ENCODE results near the gene XIAP. TPM values are rescaled to one million over a fixed set of nuclear protein-coding genes. Genes with fewer than 3 reads are reported as not detected.
"Not testable (repeated sequence)": the region's sequence is repeated elsewhere in the genome, so short reads cannot be mapped to it uniquely, and the experiment has no call there.

The XIAP gene
- total RNA-seq, 1 donor from 2014 or later = 28.9 TPM

DNA sequence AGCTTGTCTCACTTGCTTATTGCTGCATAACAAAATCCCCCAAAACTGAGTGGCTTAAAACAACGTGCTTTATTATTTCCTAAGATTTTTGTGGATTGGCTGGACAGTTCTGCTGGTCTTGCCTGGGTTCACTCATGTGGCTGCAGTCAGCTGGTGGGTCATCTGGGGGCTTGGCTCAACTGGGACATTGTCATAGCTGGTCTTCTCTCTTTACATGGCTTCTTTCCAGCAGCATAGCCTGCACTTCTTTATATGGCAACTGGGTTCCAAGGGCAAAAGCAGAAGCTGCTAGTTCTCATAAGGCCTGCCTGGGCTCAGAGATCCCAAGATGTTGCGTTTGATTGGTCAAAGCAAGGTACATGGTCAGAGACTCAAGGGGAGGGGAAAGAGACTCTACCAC is 68.0 kb downstream of the XIAP start:
- DNase-seq (no peak), ATAC-seq (ENCODE audit: poor library complexity) (no peak)
- intact Hi-C loops (cut with DNase I) = no loop called here

DNA sequence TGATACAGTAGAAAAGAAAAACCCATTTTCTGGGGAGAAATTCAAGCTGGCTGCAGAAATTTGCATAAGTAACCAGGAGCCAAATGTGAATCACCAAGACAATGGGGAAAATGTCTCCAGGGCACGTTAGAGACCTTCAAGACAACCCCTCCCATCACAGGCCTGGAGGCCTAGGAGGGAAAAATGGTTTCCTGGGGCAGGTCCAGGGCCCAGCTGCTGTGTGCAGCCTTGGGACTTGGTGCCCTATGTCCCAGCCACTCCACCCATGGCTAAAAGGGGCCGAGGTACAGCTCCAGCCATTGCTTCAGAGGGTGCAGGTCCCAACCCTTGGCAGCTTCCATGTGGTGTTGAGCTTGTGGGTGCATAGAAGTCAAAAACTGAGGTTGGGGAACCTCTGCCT is 72.2 kb downstream of the XIAP start:
- intact Hi-C loops (cut with DNase I); DNase-seq; ATAC-seq (ENCODE audit: poor library complexity): not testable (repeated sequence)

DNA sequence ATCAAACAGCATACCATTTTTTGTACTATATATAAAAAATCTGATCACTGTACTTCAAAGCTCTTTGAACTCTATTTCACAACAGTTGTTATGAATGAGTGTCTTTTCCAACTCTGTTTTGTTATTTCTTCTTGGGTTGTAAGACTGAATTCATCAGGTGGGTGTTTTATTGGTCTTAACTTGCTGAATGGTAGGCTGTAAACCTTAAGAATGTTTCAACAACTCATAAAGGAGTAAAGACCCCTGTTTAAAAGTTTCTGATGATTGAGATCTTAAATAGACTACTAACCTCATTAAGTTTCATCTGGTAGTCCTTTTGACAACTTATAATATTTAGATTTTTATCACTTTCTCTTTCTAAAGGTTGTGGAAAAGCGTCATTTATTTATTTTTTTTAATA is 83.2 kb downstream of the XIAP start:
- no peak for DNase-seq
- intact Hi-C loops (cut with DNase I) = no loop called here

GRCh38 chrX:123943488-123943887 is 83.6 kb downstream of the XIAP start:
- no peak for ATAC-seq (ENCODE audit: poor library complexity)
- intact Hi-C loops (cut with DNase I) = no loop called here

More for the DNA sequence above, 83.2 kb downstream of the XIAP start:
- ATAC-seq (ENCODE audit: poor library complexity) = no peak

GRCh38 chrX:123949846-123950245 is 90.0 kb downstream of the XIAP start:
- no peak for DNase-seq
- ATAC-seq (ENCODE audit: poor library complexity) = no peak
- intact Hi-C loops (cut with DNase I) = no loop called here

More at GRCh38 chrX:123943488-123943887, 83.6 kb downstream of the XIAP start:
- no peak for DNase-seq

DNA sequence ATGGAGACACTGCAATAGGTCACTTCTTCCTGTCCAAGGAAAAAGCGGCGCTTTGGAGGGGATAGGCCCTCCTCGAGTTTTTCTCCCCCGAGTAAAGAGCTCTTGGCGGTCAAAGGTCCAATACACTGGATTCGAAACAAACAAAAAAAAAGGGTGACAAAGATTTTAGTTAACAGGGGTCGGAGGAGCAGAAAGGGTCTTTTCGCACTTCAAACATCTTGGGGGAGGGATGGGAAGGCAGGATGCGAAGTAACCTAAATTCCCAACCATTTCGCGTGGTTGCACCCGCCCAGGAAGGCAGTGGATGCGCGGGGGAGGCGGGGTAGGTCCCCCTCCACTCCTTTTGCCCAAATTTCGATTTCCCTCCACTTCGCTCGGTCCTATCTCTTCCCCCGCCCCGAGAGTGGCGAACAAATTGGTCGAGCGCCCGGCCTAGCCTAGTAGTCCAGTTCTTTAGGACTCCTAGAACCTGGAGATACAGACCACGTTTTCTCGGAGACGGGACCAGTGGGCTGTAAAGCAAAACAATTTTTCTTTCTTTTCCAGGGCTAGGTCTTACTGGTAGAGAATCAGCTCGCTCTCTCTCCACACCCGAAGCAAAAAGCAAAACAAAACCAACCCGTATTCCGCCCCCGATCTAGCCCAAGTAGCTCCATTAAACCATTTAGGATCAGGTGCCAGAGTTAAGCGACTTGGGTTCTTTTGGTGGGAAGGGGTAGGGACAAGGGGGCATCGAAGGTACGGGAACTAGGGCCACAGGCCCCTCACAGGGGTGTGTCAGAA is 99.6 kb downstream of the XIAP start:
- peak; percentile 28 for ATAC-seq (ENCODE audit: poor library complexity)
- intact Hi-C loops (cut with DNase I) = no loop called here
- DNase-seq = peak; percentile 72

DNA sequence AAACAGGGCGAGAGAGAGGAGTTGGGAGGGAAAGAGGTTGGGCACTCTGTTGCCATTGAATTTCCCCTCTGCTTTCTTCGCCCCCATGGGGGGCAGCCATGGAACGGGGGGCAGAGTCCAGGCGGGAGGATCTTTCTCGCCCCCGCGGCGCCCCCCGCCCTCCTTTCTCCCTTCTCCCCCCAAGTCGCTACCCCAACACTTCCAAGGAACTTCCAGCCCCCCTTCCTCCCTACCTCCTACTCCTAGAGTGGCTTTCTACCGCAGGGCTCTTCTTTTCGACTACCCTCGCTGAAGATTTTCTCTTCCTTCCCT is 101.1 kb downstream of the XIAP start:
- ATAC-seq (ENCODE audit: poor library complexity) (no peak), DNase-seq (no peak)
- intact Hi-C loops (cut with DNase I) = no loop called here

DNA sequence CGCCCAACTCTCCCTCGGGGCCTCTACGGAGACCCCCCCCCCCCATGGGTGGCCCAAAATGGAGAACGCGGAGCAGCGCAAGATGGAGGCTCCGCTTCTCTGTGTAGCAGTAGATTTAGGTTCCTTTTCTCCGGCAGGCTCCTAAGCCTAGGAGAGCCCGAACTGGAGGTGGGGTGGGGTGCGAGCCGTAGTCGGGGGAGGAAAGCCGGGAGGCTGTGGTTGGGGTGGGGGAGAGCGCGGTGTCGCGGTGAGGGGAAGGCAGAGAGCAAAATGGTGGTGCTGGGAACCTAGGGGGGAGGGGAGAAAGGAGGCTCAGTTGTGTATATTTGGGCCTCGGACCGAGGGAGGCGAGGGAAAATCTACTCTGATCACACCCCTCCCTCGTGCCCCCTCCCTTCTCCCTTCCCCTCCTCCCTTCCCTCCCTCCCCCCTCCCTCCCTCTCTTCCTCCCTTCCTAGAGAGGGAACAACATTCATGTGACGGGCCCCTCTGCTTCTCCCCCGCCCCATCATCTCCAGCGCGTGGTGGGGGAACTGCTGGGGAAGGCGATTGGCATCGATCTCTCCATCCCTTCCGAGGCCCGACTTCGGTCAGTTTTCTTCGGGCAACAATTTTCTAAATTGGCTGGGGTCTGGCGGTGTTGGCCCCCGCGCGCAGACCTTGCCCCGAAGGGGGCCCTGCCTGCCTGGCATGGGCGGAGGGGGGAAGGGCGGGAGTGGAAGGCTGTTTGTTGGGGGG is 101.6 kb downstream of the XIAP start, which contains the start of gene STAG2:
Gene STAG2 (plus strand): TSS at position 439 of the 738 bp plus-strand sequence. CDS start 60,922 bp downstream, outside the sequence.
- DNase-seq (peak; percentile 78), ATAC-seq (ENCODE audit: poor library complexity) (peak; percentile 70)
- intact Hi-C loops (cut with DNase I) = no loop called here

- ATAC-seq (ENCODE audit: poor library complexity) (no peak), DNase-seq (no peak)
- intact Hi-C loops (cut with DNase I) = no loop called here
These were observed 102.2 kb downstream of the XIAP start for GRCh38 chrX:123962006-123962467.

- peak; percentile 89 for DNase-seq
- intact Hi-C loops (cut with DNase I) = no loop called here
- peak; percentile 71 for ATAC-seq (ENCODE audit: poor library complexity)
These were observed 103.0 kb downstream of the XIAP start for GRCh38 chrX:123962794-123963373.

Other genes starting within 250 kb of the XIAP start
- gene THOC2, start 127.0 kb upstream of the XIAP start, total RNA-seq = 24.1 TPM
- gene STAG2, start 101.7 kb downstream of the XIAP start, total RNA-seq = 30.0 TPM